Activated CD8-positive, alpha-beta memory T cell treated with anti-CD3 and anti-CD28 coated beads, Interleukin-2, amount 50 U/mL, for 1 hour (primary cell): ENCODE results near the gene RUNX1.
"Not testable (repeated sequence)": the region's sequence is repeated elsewhere in the genome, so short reads cannot be mapped to it uniquely, and the experiment has no call there.

Experiments used
- DNase-seq: peaks from one replicate; pipeline ENCODE4 v3.0.0-alpha.2; 2020; ENCODE audit errors: extremely low read depth

RUNX1 gene

DNA sequence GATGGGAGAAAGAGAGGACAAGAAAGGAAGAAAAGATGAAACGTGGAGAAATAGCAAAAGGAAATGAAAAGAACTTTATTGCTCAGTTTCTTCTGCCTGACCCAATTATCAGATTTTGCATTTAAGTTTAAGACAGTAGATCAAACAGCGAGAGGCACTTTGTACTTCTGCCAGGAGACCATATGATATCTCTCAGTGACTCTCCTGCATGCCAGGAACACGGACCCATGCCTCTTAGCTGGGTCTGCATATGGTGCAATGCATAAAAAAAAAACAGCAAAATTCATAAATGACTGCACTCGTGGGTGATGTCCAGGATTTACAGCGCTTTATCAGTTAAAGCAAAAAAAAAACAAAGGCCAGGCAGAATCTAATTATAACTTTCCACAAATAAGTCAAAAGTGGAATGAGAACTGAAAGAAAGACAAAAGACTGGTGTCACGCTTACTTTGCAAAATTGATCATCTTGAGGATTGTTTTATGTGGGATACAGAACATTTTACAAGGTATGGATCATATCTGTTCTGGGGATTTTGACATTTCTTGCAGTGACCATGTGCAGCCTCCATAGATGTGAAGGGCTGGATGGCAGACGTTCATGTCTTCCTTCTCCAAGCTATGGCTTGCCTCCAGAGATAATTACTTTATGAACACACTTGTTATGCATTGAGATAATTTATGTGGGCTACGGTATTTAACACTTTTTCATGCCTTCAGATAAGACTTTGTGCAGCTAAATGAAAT, 79.5 kb downstream of the RUNX1 start:
- DNase-seq, result no peak

DNA sequence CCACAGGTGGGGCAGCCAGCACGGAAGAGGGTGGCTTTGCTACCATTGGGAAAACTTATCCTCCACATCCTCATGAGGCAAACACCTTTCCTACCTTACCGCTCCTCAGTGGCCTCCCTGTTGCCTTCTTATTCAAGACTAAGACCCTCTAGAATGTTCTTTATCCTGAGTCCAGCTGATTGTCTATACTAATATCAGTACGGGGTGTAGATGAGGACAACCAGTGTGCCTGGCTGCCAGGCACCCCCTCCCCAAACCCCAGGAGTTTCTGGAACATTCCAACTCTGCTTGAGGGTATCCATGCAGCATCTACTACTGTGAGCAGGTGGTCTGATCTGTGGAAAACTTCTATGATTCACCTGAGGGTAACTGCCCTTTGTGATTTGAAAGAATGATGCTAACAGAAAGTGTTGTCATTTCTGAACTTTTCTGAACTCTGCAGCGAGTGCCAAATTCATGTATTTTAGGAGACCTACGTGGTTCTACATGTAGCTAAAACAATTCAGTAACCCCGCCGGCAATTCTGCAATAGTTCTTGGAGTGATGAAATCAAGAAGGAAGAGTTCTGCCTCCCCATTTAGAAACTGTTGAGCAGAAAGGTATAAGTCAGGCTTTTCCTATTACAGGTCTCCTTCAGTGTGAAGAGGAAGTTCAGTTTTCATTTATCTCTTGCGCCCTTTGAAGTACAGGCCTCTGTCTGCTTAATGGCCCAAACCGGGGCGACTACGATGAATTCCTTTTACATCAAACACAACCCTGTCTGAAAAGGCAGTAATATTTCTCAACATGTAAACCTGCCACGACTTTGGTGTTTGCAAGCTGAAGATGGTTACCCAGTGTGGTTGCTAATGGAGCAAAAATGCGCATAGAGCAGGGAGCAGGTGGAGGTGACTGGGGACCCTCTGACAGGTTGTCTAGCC, 80.4 kb downstream of the RUNX1 start:
- no peak for DNase-seq

DNA sequence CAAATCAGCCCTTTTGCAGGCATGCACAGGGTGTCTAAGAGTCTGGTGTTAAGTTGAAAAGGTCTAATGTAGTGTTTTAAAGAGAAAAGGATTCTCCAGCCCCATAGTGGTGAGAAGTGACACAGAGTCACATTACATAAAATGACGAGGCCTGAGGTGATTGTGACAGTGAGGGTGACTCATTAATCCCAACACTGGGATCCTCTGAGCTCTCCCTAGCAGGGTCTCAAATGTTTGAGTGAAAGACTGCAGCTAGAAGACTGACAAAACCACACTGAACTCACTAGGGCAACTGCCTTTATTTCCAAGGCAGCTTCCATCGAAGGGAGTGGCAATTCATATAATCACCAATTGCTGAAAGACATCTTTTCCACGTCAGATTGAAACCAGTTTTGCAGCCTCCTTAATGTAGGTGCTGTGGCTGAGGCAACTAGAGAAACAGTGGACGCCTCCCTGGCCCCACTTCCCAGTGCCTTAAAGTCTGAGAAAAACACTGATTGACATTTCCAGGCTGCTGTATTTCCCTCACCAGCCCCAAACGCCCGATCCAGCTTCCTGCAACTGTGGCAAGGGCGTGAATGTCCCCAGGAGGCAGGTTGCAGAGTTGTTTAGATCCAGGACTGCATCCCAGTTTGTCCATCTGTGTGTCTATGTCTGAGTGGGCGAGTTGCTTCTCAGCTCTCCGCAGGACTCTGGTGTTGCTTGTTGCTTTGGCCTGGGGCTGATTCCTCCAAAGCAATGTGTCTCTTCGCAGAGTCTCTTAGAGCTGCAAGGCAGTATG, 81.4 kb downstream of the RUNX1 start:
- no peak for DNase-seq

DNA sequence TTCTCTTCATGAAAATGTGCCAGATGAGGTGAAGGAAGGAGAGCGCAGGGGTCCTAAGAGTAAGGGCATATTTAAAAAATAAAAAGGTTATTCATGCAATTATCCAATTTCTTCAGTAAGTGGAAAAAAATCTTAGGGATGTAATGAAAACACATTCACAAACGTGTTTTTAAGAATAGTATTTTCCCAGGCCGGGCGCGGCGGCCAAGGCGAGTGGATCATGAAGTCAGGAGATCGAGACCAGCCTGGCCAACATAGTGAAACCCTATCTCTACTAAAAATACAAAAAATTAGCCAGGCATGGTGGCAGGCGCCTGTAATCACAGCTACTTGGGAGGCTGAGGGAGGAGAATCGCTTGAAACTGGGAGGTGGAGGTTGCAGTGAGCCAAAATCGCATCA, 82.2 kb downstream of the RUNX1 start:
- not testable (repeated sequence) for DNase-seq

DNA sequence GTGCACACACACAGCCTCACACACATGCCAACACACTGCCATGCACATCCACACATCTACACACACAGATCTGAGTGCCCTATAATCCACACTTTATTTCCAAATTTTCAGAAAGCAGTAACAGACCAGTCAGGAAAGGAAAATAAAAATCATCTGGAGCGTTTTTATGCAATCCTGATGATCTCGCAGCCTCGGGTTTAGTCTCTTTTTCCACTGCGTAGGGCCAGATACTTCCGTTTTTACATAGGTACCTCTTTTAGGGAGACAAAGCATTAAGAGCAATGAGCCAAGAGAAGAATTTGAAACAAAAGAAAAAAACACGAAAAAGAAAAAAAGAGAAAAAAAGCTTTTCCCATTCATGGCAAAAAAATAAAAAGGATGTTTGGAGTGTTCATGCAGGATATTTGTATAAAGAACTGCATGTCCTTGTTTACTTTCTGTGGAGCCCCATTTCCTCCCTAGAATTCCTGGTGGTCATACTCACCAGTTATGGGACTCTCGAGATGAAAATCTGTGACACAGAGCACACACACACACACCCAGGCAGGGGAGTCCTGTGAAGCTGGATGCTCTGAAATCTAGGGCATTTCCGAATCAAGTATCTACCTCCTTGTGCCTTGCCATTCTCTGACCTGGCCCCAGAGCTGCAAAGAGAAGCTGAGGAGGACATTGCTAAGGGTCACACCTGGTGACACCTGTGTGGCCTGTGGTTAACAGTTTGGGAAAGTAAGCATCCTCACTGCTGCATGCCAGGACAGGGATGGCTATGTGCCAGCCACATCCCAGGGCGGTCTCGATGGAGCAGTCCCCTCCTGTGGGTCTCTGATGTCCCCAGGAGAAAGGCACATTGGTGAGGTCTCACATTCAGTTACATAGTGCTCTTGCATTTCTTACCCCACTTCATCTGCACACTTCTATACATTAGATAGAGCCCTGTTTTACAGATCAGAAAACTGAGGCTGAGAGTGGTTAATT, 83.6 kb downstream of the RUNX1 start:
- no peak for DNase-seq

DNA sequence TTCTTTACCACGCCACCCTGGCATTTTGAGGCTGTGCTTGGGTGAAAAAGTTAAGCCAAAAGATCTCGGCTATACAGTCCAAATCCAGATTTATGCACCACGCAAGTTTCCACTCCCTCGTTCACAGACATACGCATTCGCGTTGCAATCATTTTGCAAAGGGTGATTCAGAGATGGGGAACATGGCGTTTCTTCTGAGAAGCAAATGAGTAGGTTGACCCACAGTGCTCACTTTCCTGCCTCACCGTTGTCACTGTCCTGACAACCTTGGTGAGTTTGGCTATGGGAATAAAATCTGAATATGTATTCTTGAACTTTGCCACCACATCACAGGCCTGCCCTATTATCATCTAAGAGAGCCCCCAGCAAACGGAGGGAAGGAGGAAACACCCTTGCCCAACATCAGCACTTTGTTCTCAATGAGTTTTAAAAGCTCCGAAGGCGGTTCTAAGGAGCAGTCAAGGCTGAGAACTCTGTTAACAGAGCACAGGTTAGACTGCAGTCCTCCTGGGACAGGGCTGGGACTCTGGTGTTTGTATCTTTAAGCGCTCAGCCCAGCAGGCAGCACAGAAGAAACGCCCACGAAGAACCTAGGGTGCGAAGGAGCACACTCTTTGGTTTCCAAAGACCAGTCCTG, 86.4 kb downstream of the RUNX1 start:
- no peak for DNase-seq

DNA sequence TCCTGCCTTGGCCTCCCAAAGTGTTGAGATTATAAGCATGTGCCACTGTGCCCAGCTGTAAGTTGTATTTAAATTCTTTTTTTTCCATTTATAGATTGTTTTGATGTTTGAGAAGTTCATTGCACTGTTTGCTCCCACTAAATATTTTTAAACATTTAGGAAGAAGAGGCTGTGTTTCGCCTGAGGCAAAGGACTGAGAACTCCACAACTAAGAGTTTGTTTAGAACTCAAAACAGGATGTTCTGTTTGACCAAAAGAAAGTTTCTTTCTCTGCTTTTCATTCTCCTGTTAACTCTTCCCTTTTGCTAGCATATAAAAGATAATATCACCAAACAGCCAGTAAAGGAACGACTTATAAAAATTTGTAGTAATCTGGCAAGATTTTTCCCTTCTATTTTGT, 87.0 kb downstream of the RUNX1 start:
- no peak for DNase-seq

DNA sequence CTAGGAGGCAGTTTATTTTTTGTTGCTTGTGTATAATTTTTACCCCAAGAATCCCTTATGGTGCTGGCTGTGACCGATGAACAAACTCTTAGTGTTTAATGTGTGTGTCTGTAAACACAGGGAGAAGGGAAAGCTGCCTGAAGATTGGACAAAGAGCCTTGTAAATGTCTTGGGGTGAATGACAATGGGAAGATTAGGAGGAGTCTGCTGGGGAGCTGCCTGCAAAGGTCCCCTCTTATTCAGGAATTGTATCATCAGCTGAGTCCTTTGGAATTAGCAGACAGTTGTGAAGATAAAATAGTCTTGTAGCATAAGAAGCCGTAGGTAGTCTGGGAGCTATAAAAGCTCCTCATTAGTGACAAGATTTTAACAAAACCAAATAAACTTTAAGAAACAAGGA, 88.4 kb downstream of the RUNX1 start:
- no peak for DNase-seq

DNA sequence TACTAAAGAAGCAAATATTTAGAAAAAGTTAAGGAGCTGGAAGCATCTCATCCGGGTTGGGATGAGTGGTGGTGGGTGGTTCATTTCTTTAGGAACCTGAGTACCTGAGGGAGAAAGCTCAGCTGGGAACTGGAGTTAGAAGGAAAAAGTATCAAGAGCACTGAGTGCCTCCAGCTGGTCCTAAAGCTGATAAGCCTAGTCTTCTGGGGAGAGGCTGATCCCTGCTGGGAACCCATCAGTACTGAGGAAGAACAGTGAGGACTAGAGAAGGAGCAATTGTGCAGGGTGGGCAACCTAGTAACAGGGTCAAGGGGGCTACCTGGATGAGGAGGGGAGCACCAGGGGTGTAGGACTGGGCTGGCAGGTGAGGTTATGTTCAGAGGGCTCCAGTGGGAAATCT, 89.5 kb downstream of the RUNX1 start:
- DNase-seq, result no peak

DNA sequence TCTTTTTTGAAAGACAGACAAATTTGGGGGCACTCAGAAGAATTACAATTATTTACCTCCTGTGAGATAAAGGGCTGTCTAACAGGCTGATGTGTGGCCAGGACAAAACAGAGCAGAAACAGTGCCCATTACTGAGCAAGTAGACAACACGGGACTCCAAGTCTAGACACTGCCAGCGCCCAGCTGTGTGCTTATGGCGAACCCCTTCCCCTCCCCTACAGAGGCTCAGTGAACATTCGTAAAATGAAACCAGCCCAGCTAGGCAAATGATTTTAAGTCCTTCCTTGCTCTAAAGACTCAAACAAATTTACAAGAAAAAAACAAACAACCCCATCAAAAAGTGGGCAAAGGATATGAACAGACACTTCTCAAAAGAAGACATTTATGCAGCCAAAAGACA, 91.1 kb downstream of the RUNX1 start:
- DNase-seq, result no peak

DNA sequence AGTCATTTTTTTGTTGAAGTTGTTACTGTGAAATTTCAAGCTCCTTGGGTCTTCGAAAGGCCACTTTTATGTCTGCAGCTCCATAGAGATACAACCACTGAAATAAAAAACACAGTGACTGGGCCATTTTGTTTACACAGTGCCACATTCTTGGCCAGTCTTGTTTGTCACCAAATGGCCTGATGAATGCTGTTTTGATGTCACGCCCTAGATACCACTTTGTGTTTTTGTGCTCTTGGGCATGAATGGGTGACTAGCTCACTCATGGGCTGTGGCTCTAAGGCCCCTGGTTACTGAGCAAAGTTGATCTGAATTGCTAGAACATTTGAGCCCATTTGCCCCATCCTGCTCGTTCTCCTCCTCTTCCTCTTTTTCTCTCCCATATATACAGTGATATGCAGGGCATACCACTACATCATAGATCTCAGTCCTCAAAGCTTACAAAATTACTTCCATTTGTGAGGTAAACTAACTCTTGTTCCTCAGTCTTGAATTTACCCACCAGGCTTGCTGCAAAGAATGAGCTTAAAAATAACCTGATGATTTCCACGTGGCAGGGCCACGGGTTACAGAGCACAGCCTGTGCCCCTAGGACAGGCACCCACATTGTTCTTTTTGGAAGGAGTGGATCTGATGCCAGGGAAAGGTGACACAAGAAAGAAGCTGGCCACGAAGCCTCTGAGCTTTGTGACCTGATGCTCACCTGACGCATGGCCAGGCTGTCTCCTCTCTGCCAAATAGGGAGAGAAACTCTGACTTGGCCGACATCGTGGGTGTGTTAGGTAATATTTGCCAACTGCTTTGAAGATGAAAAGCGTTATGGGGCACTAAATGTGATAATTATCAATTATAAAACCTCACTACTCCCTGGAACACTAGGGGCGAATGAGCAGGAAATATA, 92.4 kb downstream of the RUNX1 start:
- DNase-seq, result no peak

DNA sequence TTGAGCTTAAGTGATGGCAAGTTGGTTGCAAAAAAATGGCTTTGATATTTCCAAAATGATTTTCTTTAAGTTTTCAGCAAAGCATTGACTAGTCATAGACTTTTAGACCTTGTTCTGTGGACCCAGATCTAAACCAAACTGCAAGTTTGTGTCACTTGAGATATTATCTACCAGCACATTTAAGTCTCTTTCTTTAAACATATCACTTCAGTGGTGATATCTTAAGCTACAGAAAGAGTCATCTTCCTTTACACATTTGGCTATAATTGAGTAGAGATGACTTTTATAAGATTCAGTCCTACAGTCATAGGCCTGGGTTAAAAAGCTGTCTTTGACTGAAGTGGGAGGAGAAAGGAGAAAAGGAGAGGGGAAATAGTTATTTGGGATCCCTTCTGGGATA, 95.2 kb downstream of the RUNX1 start:
- DNase-seq, result no peak

DNA sequence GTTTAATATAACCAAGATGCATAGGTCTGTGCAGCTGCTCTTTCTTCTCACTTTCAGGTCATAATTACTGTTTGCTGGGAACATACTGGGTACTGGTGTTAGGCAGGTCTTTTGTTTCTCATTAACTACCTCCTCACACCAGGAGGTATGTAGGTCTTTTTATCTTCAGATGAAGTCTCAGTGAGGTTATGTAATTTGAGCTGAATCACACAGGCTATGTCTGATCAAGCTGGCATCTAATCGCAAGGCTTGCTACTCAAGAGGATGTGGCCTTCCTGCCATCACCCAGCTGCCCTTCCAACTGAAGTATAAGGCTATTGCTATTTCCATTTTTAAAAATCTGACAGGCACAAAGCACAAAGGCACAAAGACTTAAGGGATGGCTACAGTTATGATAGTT, 96.4 kb downstream of the RUNX1 start:
- DNase-seq, result no peak

DNA sequence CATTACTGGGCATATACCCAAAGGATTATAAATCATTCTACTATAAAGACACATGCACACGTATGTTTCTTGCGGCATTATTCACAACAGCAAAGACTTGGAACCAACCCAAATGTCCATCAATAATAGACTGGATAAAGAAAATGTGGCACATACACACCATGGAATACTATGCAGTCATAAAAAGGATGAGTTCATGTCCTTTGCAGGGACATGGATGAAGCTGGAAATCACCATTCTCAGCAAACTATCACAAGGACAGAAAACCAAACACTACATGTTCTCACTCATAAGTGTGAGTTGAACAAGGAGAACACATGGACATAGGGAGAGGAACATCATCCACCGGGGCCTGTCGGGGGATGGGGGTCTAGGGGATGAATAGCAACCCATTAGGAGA, 97.2 kb downstream of the RUNX1 start:
- not testable (repeated sequence) for DNase-seq

DNA sequence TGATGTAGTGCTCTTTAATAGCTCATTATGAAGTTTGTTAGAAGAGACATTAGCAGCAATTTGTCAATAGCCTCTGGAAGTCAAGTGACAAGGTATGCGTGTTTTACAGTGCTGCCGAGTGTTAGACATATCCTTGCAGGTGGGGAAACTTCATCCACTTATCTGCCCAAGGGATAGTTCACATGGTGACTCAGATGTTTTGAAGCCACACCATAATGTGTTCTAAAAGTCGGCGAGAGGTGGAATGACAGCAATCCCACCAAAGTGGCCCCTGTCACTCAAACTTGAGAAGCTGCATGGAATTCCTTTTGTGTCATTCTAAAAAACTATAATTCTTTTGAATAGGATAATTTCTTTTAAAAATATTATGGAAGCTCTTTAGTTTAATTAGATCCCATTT, 98.1 kb downstream of the RUNX1 start:
- DNase-seq, result no peak

DNA sequence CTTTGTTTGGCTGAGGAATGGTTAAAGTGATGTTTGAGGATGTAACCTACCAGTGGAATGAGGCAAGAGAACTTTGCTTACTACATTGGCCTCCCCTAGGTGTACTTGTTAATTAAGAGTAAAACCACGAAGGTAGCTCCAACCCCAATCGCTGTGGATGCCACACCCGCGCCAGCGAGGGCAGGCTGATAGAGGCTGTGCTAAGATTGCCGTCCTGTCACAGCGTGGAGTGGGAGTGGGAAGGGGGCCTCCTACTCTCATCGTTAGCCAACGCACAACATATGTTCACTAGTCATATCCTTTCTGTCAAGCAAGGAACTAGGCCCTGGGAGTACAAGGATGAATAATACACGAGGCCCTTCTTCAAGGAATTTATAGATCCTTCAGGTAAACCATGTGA, 99.6 kb downstream of the RUNX1 start:
- DNase-seq, result no peak

DNA sequence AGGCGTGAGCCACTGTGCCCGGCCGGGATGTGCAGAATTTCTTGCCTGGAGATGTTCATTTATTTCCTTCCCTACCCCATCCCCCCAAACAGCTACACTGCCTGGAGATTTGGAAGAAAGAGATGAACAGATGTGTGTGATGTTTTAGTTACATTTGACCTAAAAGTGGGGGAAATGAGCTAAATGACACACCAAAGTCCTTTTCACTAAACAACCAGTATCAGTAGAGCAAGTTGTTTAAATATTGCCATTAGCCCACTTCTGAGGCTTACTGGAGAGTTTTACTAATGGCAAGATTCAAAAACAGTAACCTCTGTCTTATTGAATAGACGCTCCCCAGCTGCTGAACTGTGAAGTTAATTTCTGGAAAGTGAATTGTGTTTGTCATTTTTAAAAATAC, 100.1 kb downstream of the RUNX1 start:
- DNase-seq, result no peak

DNA sequence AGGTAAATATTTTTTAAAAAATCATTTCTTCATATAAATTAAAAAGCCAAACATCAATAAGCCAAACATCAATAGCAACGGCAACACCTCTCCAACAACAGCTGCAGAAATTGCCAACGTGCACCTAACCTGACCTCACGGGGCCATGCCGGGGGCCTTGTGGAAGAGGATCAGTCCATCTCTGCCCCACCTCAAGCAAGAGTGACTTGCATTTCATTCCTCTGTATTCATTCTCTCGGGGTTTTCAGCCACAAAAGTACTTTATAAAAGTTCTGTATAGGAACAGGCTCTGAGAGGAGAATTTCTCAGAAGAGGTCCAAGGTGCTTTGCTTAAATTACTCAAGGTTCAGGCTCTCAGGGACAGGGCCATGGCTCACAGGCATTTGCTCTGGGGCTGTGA, 100.9 kb downstream of the RUNX1 start:
- no peak for DNase-seq

DNA sequence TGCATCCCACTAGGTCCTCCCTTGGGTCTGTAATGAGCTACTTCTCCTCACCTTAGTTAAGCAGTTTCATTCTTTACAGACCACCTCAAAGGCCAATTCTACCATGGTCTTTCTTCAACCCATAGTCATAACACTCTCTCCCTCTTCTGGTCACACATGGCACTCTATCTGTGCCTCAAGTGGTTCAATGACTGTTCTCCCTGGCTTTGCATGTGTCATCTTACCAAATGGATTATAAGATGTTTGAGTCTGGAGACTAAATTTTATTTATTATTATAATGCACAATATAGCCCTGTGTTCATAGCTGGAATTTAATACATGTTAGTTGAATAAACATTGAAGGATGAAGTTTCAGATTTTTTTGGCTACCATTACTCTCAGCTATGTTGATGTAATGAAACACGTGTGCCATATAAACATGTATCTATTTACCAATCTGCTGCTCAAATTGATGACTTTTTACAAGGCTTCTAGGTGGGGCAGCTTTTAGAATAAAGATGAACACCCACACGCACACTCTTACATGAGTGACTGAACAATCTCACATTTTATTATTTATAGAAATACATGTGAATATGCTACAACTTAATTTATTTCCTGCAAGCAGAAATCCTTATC, 102.1 kb downstream of the RUNX1 start:
- DNase-seq, result no peak
